ENCODE results near the gene FCMR. TPM values are rescaled to one million over a fixed set of nuclear protein-coding genes. Genes with fewer than 3 reads are reported as not detected.
A peak's percentile ranks its signal among the peaks of the same experiment; 100 is the strongest.

FCMR gene
- total and polyA plus RNA-seq, 4 donors = 0.28 to 4.0 (median 2.3) TPM

- DNase-seq = no peak
- intact Hi-C loops (cut with DNase I) = no loop called here
- H3K4me3 ChIP-seq (ENCODE audit: low read length in 2 of 2) = no peak overlapping the region
- no peaks in the 10 kb centered on the region for H3K36me3 ChIP-seq (ENCODE audit: control insufficient read depth in 1 of 2, insufficient read depth in 2 of 2, low read length in 1 of 2)
- H3K9me3 ChIP-seq (ENCODE audit: control insufficient read depth, low read length) = peaks cover 2% of the 10 kb centered on the region
- 35 to 37% methylated on average over 2 of the region's 2 CpGs for WGBS, 2 donors
- H3K27me3 ChIP-seq (ENCODE audit: control insufficient read depth in 1 of 2, insufficient read depth in 2 of 2, low read length in 1 of 2) = peaks cover 0 to 2% of the 10 kb centered on the region in 2 donors
- ATAC-seq (ENCODE audit: low FRiP score) = no peak
- H3K4me1 ChIP-seq (ENCODE audit: control insufficient read depth in 1 of 2, insufficient read depth in 2 of 2, low read length in 2 of 2) = no peaks in the 10 kb centered on the region
- no peak overlapping the region for H3K27ac ChIP-seq (ENCODE audit: low read depth in 1 of 2, low read length in 2 of 2)
Measured at GRCh38 chr1:206866062-206866461, 55.7 kb downstream of the FCMR start.

DNA sequence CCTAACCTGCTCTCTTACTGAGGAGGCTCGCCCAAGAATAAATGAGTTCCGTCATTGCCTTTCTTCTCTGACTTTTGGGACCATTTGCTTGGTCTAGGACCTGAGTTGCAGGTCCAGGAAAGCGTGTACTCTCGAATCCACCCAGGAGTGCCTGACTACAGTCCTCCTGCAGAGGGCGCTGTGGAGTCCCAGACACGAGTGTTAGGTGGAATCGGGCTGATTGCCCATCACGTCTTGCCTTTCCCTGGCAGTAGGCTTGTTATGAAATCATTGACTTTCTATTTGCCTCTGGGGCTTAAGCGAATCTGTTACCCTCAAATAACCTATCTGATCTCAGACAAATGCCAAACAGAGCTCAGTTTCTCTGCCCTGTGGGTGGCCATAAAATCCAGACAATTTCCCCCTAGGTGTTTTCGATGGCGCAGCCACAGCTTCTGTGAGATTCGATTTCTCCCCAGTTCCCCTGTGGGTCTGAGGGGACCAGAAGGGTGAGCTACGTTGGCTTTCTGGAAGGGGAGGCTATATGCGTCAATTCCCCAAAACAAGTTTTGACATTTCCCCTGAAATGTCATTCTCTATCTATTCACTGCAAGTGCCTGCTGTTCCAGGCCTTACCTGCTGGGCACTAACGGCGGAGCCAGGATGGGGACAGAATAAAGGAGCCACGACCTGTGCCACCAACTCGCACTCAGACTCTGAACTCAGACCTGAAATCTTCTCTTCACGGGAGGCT, 56.6 kb downstream of the FCMR start, which contains the start of gene IL20:
Gene IL20 (plus strand): TSS at position 685 of the 733 bp plus-strand sequence. CDS start 230 bp downstream, outside the sequence.
- H3K27ac ChIP-seq (ENCODE audit: low read depth in 1 of 2, low read length in 2 of 2) = no peak within 1 kb of the TSS
- H3K36me3 ChIP-seq (ENCODE audit: control insufficient read depth in 1 of 2, insufficient read depth in 2 of 2, low read length in 1 of 2) = no peaks in the 10 kb centered on the region
- peaks cover 0 to 3% of the 10 kb centered on the region in 2 donors for H3K27me3 ChIP-seq (ENCODE audit: control insufficient read depth in 1 of 2, insufficient read depth in 2 of 2, low read length in 1 of 2)
- no peaks in the 10 kb centered on the region for H3K9me3 ChIP-seq (ENCODE audit: control insufficient read depth, low read length)
- DNase-seq = peak; percentile 86 to 91
- 48 to 49% methylated on average over 19 of the region's 19 CpGs for WGBS, 2 donors
- ATAC-seq (ENCODE audit: low FRiP score) = peak; percentile 63
- intact Hi-C loops (cut with DNase I) = no loop called here
- H3K4me1 ChIP-seq (ENCODE audit: control insufficient read depth in 1 of 2, insufficient read depth in 2 of 2, low read length in 2 of 2) = no peaks in the 10 kb centered on the region
- no peak within 1 kb of the TSS for H3K4me3 ChIP-seq (ENCODE audit: low read length in 2 of 2)

DNA sequence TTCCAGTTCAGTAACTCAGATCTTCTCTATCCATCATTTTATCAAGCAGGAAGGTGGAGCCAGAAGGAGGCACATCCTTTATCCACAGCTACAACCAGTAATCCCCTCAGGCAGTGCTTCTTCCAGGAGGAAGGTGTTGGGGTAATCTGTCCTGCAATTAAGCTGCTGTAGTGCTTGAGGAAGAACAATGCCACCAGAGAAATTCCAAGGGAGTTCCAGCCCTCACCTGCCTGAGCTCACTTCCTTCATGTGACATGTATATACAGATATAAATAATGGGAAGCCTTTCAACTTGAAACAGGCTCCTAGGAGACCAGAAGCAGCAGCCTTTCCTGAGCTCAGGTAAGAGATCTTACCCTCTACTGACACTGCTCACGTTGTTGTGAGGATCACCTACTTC, 58.5 kb downstream of the FCMR start:
- intact Hi-C loops (cut with DNase I) = no loop called here
- peaks cover 0 to 2% of the 10 kb centered on the region in 2 donors for H3K27me3 ChIP-seq (ENCODE audit: control insufficient read depth in 1 of 2, insufficient read depth in 2 of 2, low read length in 1 of 2)
- no peak overlapping the region for H3K27ac ChIP-seq (ENCODE audit: low read depth in 1 of 2, low read length in 2 of 2)
- no peaks in the 10 kb centered on the region for H3K4me1 ChIP-seq (ENCODE audit: control insufficient read depth in 1 of 2, insufficient read depth in 2 of 2, low read length in 2 of 2)
- H3K36me3 ChIP-seq (ENCODE audit: control insufficient read depth in 1 of 2, insufficient read depth in 2 of 2, low read length in 1 of 2) = no peaks in the 10 kb centered on the region
- H3K4me3 ChIP-seq (ENCODE audit: low read length in 2 of 2) = no peak overlapping the region
- H3K9me3 ChIP-seq (ENCODE audit: control insufficient read depth, low read length) = no peaks in the 10 kb centered on the region
- ATAC-seq (ENCODE audit: low FRiP score) (no peak), DNase-seq (no peak)
- WGBS, 2 donors = 61 to 70% methylated on average over 1 of the region's 1 CpG

- Histone ChIP-seq H3K9me3 (ENCODE audit: control insufficient read depth, low read length) (no peaks in the 10 kb centered on the region), H3K4me3 (ENCODE audit: low read length in 2 of 2) (no peak overlapping the region), H3K27me3 (ENCODE audit: control insufficient read depth in 1 of 2, insufficient read depth in 2 of 2, low read length in 1 of 2) (peaks cover 0 to 2% of the 10 kb centered on the region in 2 donors), H3K4me1 (ENCODE audit: control insufficient read depth in 1 of 2, insufficient read depth in 2 of 2, low read length in 2 of 2) (no peaks in the 10 kb centered on the region), H3K27ac (ENCODE audit: low read depth in 1 of 2, low read length in 2 of 2) (no peak overlapping the region), H3K36me3 (ENCODE audit: control insufficient read depth in 1 of 2, insufficient read depth in 2 of 2, low read length in 1 of 2) (no peaks in the 10 kb centered on the region)
- DNase-seq = no peak
- ATAC-seq (ENCODE audit: low FRiP score) = no peak
- intact Hi-C loops (cut with DNase I) = no loop called here
- WGBS, 2 donors = 71 to 86% methylated on average over 4 of the region's 4 CpGs
Measured at GRCh38 chr1:206860165-206860564, 61.6 kb downstream of the FCMR start.

DNA sequence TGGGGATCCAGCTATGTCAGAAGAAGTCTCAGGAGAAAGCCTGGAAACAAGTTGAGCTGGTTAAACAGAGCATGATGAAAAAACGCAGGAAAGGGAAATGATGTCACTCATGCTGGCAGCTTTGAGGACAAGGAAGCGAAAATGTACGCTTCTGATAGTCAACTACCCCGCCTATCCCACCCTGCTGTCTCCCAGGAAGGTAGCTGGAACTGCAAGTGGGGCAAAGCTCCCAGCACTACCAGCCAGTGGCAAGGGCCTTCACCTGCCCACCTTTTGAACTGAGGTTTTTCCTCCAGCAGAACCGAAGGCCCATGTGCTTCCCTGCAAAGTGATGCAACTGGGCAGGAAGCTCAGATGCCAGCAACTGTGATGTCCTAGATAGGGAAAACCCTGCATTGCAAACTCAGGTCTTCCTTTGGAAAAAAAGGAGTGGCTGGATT, 62.6 kb downstream of the FCMR start:
- Histone ChIP-seq H3K27me3 (ENCODE audit: control insufficient read depth in 1 of 2, insufficient read depth in 2 of 2, low read length in 1 of 2) (peaks cover 0 to 2% of the 10 kb centered on the region in 2 donors), H3K36me3 (ENCODE audit: control insufficient read depth in 1 of 2, insufficient read depth in 2 of 2, low read length in 1 of 2) (no peaks in the 10 kb centered on the region), H3K4me3 (ENCODE audit: low read length in 2 of 2) (no peak overlapping the region), H3K27ac (ENCODE audit: low read depth in 1 of 2, low read length in 2 of 2) (no peak overlapping the region), H3K4me1 (ENCODE audit: control insufficient read depth in 1 of 2, insufficient read depth in 2 of 2, low read length in 2 of 2) (no peaks in the 10 kb centered on the region), H3K9me3 (ENCODE audit: control insufficient read depth, low read length) (no peaks in the 10 kb centered on the region)
- ATAC-seq (ENCODE audit: low FRiP score) (no peak), DNase-seq (no peak)
- intact Hi-C loops (cut with DNase I) = no loop called here
- 65 to 72% methylated on average over 5 of the region's 5 CpGs for WGBS, 2 donors

DNA sequence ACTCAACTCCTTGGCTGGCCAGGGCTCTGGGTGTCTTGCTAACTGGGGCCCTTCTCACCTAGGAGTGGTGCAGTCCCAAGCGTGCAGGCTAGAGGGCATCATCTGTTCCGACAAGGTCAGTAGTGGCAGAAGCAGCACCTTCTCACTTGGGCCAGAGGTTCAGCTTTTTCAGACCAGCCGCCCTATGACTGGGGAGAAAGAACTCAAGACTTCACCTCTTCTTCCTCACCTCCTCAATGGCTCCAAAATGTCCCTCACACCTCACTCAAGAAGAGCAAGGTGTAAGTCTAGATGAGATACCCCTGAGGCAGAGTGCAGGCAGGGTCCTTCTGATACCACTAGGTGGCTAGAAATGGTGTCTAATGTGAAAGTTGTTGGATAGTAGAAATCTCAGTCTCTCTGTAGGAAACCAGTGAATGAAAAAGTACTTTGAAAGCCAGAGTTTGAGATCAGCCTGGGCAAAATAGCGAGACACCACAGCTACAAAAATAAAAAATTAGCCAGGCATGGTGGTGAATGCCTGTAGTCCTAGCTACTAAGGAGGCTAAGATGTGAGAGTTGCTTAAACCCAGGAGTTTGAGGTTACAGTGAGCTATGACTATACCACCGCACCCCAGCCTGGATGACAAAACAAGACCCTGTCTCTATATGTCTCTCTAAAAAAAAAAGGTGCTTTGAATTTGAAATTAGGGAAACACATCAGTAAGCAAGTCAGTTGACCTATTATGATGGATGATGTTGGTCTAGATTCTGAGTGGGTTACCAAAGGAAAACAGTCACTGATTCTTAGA, 64.9 kb downstream of the FCMR start:
- Histone ChIP-seq H3K4me1 (ENCODE audit: control insufficient read depth in 1 of 2, insufficient read depth in 2 of 2, low read length in 2 of 2) (no peaks in the 10 kb centered on the region), H3K36me3 (ENCODE audit: control insufficient read depth in 1 of 2, insufficient read depth in 2 of 2, low read length in 1 of 2) (no peaks in the 10 kb centered on the region), H3K27ac (ENCODE audit: low read depth in 1 of 2, low read length in 2 of 2) (no peak overlapping the region), H3K4me3 (ENCODE audit: low read length in 2 of 2) (no peak overlapping the region), H3K9me3 (ENCODE audit: control insufficient read depth, low read length) (no peaks in the 10 kb centered on the region), H3K27me3 (ENCODE audit: control insufficient read depth in 1 of 2, insufficient read depth in 2 of 2, low read length in 1 of 2) (peaks cover 0 to 2% of the 10 kb centered on the region in 2 donors)
- DNase-seq (no peak), ATAC-seq (ENCODE audit: low FRiP score) (no peak)
- intact Hi-C loops (cut with DNase I) = no loop called here
- 84 to 90% methylated on average over 5 of the region's 5 CpGs for WGBS, 2 donors

DNA sequence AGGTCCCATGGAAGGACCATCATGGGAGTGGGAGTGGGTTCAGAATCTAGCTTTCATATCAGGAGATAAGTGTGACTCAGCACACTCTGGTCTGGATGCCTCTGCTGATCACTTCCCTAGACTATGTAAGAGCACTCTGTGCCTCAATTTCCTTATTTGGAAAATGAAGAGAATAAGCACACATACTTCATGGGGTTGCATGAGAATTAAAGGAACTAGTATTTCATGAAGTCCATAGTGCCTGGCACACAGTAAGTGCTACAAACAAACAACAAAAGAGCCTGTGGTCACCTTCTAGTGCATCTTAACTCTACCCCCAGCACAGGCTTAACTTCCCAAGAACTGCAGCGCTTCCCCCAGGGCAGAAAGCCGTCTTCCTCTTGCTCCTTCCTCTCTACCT, 65.9 kb downstream of the FCMR start:
- DNase-seq = no peak
- H3K36me3 ChIP-seq (ENCODE audit: control insufficient read depth in 1 of 2, insufficient read depth in 2 of 2, low read length in 1 of 2) = no peaks in the 10 kb centered on the region
- H3K27me3 ChIP-seq (ENCODE audit: control insufficient read depth in 1 of 2, insufficient read depth in 2 of 2, low read length in 1 of 2) = peaks cover 0 to 2% of the 10 kb centered on the region in 2 donors
- no peaks in the 10 kb centered on the region for H3K4me1 ChIP-seq (ENCODE audit: control insufficient read depth in 1 of 2, insufficient read depth in 2 of 2, low read length in 2 of 2)
- no peak overlapping the region for H3K27ac ChIP-seq (ENCODE audit: low read depth in 1 of 2, low read length in 2 of 2)
- 71 to 83% methylated on average over 2 of the region's 2 CpGs for WGBS, 2 donors
- no peaks in the 10 kb centered on the region for H3K9me3 ChIP-seq (ENCODE audit: control insufficient read depth, low read length)
- H3K4me3 ChIP-seq (ENCODE audit: low read length in 2 of 2) = no peak overlapping the region
- ATAC-seq (ENCODE audit: low FRiP score) = no peak
- intact Hi-C loops (cut with DNase I) = no loop called here

DNA sequence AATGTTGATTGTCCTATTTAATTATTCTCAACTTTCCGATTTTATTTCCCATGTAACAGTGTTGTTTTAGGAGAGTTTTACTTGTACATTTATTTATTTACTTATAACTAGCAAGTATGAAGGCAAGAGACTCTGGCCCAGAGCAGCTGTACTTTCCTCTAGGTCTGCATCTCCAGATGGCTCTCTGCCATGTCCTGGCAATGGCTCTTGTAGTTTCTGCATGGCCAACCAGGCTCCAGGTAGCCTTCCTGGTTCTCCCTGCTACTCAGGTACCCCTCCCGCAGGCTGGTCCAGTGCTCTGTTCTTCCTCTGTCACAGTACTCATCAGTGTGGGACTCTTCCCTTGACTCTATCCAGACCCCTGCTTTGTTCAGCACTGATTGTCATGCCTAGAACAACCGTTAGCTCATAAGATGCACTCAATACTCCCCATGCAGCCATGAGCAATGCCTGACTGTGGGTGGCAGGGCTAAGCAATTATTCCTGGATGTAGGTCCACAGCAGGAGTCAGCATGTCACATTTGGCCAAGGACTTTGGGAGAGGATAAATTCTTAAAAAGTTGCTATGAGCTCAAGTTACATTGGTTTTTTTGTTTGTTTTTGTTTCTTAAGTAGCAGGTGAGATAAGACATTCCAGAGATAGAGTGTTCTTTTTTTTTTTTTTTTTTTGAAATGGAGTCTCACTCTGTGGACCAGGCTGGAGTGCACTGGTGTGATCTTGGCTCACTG, 67.2 kb downstream of the FCMR start:
- WGBS, 2 donors = 69 to 71% methylated on average over 3 of the region's 3 CpGs
- intact Hi-C loops (cut with DNase I) = no loop called here

More for the DNA sequence above, 67.2 kb downstream of the FCMR start:
- Histone ChIP-seq H3K4me3 (ENCODE audit: low read length in 2 of 2) (no peak overlapping the region), H3K9me3 (ENCODE audit: control insufficient read depth, low read length) (no peaks in the 10 kb centered on the region), H3K36me3 (ENCODE audit: control insufficient read depth in 1 of 2, insufficient read depth in 2 of 2, low read length in 1 of 2) (no peaks in the 10 kb centered on the region), H3K27me3 (ENCODE audit: control insufficient read depth in 1 of 2, insufficient read depth in 2 of 2, low read length in 1 of 2) (no peaks in the 10 kb centered on the region), H3K27ac (ENCODE audit: low read depth in 1 of 2, low read length in 2 of 2) (no peak overlapping the region), H3K4me1 (ENCODE audit: control insufficient read depth in 1 of 2, insufficient read depth in 2 of 2, low read length in 2 of 2) (no peaks in the 10 kb centered on the region)
- no peak for DNase-seq
- ATAC-seq (ENCODE audit: low FRiP score) = no peak

All from aorta (tissue), 5 donors.